Measurements from ENCODE around the gene PROSER2. TPM values are rescaled to one million over a fixed set of nuclear protein-coding genes. Genes with fewer than 3 reads are reported as not detected.

The PROSER2 gene
- total and polyA plus RNA-seq, 10 donors: 1.6 to 15.4 (median 6.1) TPM

DNA sequence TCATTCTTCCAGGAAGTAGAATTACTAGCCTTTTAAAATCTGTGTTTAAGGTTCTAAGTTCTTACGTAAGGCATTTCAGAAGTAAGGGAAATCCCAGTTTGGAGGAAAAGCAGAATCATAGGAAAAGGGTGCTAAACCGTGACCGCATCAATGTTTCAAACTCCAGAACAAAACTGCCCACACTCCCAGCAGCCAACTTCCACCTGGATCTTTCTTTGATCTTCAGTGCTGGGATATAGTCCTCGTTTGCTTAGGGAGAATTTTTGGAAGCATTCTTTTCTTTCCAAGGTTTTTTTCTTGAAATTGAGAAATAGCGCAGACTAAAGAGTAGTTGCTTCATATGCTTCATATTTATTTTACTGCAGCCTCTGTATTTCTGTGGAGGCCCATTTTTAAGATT, 8.9 kb downstream of the PROSER2 start:
- Histone ChIP-seq H3K9me3 (no peaks in the 10 kb centered on the region), H3K4me1 (peaks cover 0 to 22% (median 2%) of the 10 kb centered on the region in 6 donors), H3K27ac (no peak overlapping the region), H3K4me3 (no peak overlapping the region), H3K27me3 (replicated peaks in 1 of 7) (no peaks in the 10 kb centered on the region), H3K36me3 (no peaks in the 10 kb centered on the region)
- intact Hi-C loops (cut with DNase I; ENCODE audit: low total_unique reads): no loop called here
- no peak for DNase-seq
- TF ChIP-seq POLR2A (IDR thresholded peaks at IDR 0.05) (no peak), POLR2AphosphoS5 (IDR thresholded peaks at IDR 0.05) (no peak)
- TF ChIP-seq, protein P1, sequence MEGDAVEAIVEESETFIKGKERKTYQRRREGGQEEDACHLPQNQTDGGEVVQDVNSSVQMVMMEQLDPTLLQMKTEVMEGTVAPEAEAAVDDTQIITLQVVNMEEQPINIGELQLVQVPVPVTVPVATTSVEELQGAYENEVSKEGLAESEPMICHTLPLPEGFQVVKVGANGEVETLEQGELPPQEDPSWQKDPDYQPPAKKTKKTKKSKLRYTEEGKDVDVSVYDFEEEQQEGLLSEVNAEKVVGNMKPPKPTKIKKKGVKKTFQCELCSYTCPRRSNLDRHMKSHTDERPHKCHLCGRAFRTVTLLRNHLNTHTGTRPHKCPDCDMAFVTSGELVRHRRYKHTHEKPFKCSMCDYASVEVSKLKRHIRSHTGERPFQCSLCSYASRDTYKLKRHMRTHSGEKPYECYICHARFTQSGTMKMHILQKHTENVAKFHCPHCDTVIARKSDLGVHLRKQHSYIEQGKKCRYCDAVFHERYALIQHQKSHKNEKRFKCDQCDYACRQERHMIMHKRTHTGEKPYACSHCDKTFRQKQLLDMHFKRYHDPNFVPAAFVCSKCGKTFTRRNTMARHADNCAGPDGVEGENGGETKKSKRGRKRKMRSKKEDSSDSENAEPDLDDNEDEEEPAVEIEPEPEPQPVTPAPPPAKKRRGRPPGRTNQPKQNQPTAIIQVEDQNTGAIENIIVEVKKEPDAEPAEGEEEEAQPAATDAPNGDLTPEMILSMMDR (IDR thresholded peaks at IDR 0.05 in 8 of 11, conservative IDR thresholded peaks at IDR 0.05 in 3 of 11): no peak
- 62 to 84% (median 66%) methylated on average over 5 of the region's 5 CpGs for WGBS, 5 donors

DNA sequence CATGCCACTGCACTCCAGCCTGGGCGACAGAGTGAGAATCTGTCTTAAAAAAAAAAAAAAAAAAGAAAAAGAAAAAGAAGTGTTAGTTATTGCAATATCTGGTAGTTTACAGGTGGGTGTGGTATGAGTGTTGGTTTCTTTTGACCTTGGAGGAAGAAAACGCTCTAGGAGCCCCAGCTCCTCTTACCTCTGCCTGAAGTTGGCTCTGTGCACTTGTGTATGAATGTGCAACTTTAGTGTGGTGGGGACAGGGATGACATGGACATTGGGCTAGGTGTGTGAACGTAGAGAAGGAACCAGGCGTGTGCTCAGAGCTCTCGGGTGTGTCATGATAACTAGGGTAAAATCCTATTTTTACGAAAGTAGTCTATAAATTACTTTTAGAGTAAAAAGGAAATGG, 11.9 kb downstream of the PROSER2 start:
- Histone ChIP-seq H3K27ac (no peak overlapping the region), H3K9me3 (no peaks in the 10 kb centered on the region), H3K4me1 (peaks cover 0 to 20% (median 3%) of the 10 kb centered on the region in 6 donors), H3K4me3 (no peak overlapping the region), H3K27me3 (replicated peaks in 1 of 7) (no peaks in the 10 kb centered on the region), H3K36me3 (no peaks in the 10 kb centered on the region)
- DNase-seq: no peak
- WGBS, 5 donors: 61 to 71% (median 67%) methylated on average over 6 of the region's 6 CpGs
- TF ChIP-seq POLR2A (IDR thresholded peaks at IDR 0.05) (no peak), POLR2AphosphoS5 (IDR thresholded peaks at IDR 0.05) (no peak)
- TF ChIP-seq, protein P1 (IDR thresholded peaks at IDR 0.05 in 8 of 11, conservative IDR thresholded peaks at IDR 0.05 in 3 of 11): no peak
- intact Hi-C loops (cut with DNase I; ENCODE audit: low total_unique reads): no loop called here

DNA sequence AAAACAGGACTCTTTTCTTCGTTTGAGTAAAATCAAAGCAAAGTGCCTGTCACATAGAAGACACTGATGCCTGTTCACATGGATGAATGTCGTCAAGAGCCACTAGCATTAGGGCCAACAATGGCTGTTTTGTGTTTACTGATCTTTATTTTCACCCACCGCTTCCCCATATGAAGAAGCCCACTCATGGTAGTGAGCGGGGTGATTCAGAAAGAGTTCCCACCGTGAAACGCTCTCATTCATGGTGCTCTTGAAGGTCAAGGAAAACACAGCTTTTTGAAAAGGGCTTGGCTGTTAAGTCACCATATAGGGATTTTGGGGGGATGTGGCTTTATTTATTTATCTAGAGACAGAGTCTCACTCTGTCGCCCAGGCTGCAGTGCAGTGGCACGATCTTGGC, 12.5 kb downstream of the PROSER2 start:
- 88 to 93% (median 89%) methylated on average over 8 of the region's 8 CpGs for WGBS, 5 donors
- Histone ChIP-seq H3K4me1 (peaks cover 0 to 20% (median 3%) of the 10 kb centered on the region in 6 donors), H3K4me3 (no peak overlapping the region), H3K9me3 (no peaks in the 10 kb centered on the region), H3K27ac (no peak overlapping the region), H3K27me3 (replicated peaks in 1 of 7) (no peaks in the 10 kb centered on the region), H3K36me3 (no peaks in the 10 kb centered on the region)
- no peak for DNase-seq
- intact Hi-C loops (cut with DNase I; ENCODE audit: low total_unique reads): no loop called here
- TF ChIP-seq POLR2AphosphoS5 (IDR thresholded peaks at IDR 0.05) (no peak), POLR2A (IDR thresholded peaks at IDR 0.05) (no peak)
- TF ChIP-seq, protein P1 (IDR thresholded peaks at IDR 0.05 in 8 of 11, conservative IDR thresholded peaks at IDR 0.05 in 3 of 11): no peak

DNA sequence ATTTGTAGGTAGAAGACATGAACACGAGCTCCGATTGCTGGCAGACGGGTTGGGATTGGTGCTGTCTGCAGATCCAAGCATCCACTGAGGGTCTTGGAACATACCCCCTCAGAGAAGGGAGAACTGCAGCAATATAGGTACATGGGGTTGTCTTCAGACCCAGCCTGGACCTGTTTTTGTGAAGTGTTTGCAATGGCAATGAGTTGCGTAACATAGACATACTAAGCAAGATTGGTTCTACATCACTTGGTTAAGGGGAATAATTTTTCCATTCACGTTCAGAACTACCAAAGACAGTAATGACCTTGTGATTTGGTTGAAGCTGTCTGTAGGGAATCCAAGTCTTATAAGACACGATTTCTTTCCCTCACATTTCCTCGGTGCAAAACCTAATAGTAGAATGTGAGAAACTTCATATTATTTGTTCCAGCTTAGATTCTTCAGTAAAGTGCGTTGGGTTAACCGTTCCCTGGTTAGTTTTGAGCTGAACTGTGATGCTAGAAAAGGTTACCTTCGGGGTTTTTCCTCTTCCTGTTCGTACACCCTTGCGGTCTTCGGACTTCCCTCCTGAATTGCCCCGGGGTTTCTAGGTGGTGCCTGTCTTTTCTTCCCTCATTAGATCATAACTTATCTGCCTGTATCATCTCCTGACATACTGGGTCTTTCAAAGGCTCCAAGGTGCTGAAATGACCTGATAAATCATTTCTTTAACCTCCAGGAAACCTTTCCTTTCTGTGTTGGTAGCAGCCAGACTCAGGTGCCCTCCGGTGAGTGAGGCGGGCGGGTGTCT, 14.4 kb downstream of the PROSER2 start:
- Histone ChIP-seq H3K4me1 (peaks cover 0 to 11% (median 3%) of the 10 kb centered on the region in 6 donors), H3K27ac (no peak overlapping the region), H3K9me3 (no peaks in the 10 kb centered on the region), H3K27me3 (replicated peaks in 1 of 7) (no peaks in the 10 kb centered on the region), H3K36me3 (no peaks in the 10 kb centered on the region), H3K4me3 (no peak overlapping the region)
- 66 to 74% (median 71%) methylated on average over 17 of the region's 17 CpGs for WGBS, 5 donors
- no peak for DNase-seq
- intact Hi-C loops (cut with DNase I; ENCODE audit: low total_unique reads): no loop called here
- TF ChIP-seq POLR2A (IDR thresholded peaks at IDR 0.05): no peak
- TF ChIP-seq POLR2AphosphoS5 (IDR thresholded peaks at IDR 0.05): no peak
- TF ChIP-seq, protein P1 (IDR thresholded peaks at IDR 0.05 in 8 of 11, conservative IDR thresholded peaks at IDR 0.05 in 3 of 11): no peak

All from spleen (tissue), 11 donors.